ENCODE data around the gene FNDC3B.

The FNDC3B gene

DNA sequence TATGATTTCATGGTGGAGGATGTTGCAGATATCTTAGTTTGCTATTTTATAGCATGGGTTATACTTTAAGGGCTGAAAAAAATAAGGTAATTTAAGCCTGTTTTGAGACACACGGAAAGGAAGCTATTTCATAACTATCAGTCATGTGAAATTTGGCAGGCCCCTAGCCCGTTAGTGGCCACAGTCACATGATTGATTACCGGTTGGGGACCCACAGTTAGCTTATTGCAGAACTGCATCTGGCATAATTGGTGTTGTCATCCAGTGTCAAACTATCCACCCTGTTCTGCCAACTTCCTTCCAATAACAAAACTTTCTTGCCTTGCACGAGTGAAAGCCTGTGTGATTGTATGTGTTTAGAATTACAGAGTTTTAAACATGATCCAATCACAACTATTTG, 35.2 kb downstream of the FNDC3B start:
- peak overlapping the region; percentile 23 for H3K4me3 ChIP-seq (ENCODE audit: low read depth, low read length)
- TF ChIP-seq, protein P1, sequence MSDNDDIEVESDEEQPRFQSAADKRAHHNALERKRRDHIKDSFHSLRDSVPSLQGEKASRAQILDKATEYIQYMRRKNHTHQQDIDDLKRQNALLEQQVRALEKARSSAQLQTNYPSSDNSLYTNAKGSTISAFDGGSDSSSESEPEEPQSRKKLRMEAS (IDR thresholded peaks at IDR 0.05; ENCODE audit: low read depth, low read length) = peak; percentile 87
- TF ChIP-seq MYC (IDR thresholded peaks at IDR 0.05; ENCODE audit: low read depth, low read length) = peak; percentile 86
- TF ChIP-seq, protein P2, sequence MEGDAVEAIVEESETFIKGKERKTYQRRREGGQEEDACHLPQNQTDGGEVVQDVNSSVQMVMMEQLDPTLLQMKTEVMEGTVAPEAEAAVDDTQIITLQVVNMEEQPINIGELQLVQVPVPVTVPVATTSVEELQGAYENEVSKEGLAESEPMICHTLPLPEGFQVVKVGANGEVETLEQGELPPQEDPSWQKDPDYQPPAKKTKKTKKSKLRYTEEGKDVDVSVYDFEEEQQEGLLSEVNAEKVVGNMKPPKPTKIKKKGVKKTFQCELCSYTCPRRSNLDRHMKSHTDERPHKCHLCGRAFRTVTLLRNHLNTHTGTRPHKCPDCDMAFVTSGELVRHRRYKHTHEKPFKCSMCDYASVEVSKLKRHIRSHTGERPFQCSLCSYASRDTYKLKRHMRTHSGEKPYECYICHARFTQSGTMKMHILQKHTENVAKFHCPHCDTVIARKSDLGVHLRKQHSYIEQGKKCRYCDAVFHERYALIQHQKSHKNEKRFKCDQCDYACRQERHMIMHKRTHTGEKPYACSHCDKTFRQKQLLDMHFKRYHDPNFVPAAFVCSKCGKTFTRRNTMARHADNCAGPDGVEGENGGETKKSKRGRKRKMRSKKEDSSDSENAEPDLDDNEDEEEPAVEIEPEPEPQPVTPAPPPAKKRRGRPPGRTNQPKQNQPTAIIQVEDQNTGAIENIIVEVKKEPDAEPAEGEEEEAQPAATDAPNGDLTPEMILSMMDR (IDR thresholded peaks at IDR 0.05; ENCODE audit: low read depth, low read length) = no peak
- peak; percentile 92 for DNase-seq (ENCODE audit: low read depth)

DNA sequence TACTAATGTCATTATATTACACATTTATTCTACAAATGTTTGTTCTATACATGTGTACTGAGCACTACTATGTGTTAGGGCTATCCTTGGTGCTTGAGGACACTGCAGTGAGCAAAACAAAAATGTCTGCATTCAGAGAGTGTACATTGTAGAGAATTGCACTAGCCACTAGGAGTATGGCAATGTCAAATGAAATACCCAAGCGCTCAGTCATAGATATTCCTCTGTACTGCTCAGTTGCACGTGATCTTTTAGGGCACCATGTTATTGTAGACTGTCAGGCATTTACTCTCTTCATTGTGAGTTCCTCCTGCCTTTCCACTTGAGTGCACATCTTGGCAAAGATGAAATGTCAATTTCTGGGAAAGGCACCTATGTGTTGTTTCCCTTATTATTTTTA, 36.8 kb downstream of the FNDC3B start:
- DNase-seq (ENCODE audit: low read depth) = no peak
- TF ChIP-seq, protein P2 (IDR thresholded peaks at IDR 0.05; ENCODE audit: low read depth, low read length) = no peak
- TF ChIP-seq, protein P1 (IDR thresholded peaks at IDR 0.05; ENCODE audit: low read depth, low read length) = no peak
- no peak for TF ChIP-seq POLR2A (IDR thresholded peaks at IDR 0.05; ENCODE audit: extremely low read depth, insufficient read length)
- TF ChIP-seq MYC (IDR thresholded peaks at IDR 0.05; ENCODE audit: low read depth, low read length) = no peak
- H3K4me3 ChIP-seq (ENCODE audit: low read depth, low read length) = no peak overlapping the region

DNA sequence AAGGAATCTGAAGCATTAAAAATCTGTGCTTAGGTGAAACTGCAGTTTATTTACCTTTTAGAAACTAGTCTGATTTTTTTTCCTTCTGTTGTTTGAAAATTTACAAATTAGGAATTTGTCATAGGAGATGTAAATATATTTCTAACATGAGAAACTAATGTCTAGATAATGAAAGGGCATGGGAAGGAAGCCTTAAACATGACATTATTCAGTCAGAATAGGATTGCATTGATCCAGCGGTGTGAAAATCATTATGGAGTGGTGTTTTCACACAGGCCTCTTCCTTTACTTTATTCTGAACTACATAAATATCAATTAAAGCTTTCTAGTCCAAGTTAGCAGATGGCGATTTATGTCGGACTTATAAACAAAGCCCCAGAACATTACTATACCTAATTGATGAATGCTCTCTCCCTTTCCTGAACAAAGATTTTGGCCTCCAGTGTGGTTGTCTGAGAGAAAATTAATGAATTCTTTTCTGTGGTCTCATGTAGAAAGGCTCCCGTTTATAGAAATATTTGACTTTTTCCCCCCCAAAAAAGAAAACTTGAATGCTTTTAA, 37.9 kb downstream of the FNDC3B start:
- TF ChIP-seq POLR2A (IDR thresholded peaks at IDR 0.05; ENCODE audit: extremely low read depth, insufficient read length) (no peak), MYC (IDR thresholded peaks at IDR 0.05; ENCODE audit: low read depth, low read length) (no peak)
- TF ChIP-seq, protein P1 (IDR thresholded peaks at IDR 0.05; ENCODE audit: low read depth, low read length) = no peak
- TF ChIP-seq, protein P2 (IDR thresholded peaks at IDR 0.05; ENCODE audit: low read depth, low read length) = no peak
- H3K4me3 ChIP-seq (ENCODE audit: low read depth, low read length) = no peak overlapping the region
- DNase-seq (ENCODE audit: low read depth) = no peak

DNA sequence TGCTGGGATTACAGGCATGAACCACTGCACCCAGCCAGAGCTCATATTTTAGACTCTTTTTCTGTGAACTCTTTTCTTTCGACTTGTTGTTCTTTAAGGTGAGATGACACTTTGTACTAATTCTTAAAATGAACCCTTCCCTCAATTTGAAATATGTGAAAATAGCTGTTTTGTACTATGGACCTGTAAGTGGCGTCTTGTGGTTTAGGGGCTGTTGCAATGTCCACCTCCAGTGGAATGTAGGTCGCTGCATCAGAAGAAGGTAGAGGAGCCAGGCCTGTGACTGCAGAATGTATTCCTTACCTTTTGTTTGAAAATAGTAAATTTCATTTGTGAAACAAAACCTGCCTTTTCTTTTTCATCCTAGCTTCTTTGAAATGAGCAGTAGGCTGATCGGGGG, 38.9 kb downstream of the FNDC3B start:
- no peak for DNase-seq (ENCODE audit: low read depth)
- no peak overlapping the region for H3K4me3 ChIP-seq (ENCODE audit: low read depth, low read length)
- TF ChIP-seq POLR2A (IDR thresholded peaks at IDR 0.05; ENCODE audit: extremely low read depth, insufficient read length) = no peak

DNA sequence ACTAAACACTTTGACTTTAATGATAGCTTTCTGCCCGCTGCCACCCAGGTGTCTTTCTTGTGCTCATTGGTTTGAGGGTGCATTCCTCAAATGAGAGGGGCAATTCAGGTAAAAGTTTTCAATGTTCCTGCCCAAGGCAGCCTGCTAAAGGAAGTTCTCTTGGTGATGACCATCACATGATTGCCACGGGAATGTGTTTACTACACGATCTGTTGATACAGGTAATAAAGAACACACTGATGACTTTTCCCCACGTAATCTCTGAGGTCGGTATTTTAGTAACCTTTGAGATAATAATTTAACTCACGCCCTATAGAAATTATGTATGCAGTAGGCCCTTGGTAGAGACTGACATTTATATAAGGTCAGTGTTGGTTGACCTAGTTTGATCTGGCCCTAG, 39.3 kb downstream of the FNDC3B start:
- TF ChIP-seq POLR2A (IDR thresholded peaks at IDR 0.05; ENCODE audit: extremely low read depth, insufficient read length) (no peak), MYC (IDR thresholded peaks at IDR 0.05; ENCODE audit: low read depth, low read length) (no peak)
- TF ChIP-seq, protein P1 (IDR thresholded peaks at IDR 0.05; ENCODE audit: low read depth, low read length) = no peak
- TF ChIP-seq, protein P2 (IDR thresholded peaks at IDR 0.05; ENCODE audit: low read depth, low read length) = no peak
- H3K4me3 ChIP-seq (ENCODE audit: low read depth, low read length) = no peak overlapping the region
- no peak for DNase-seq (ENCODE audit: low read depth)

DNA sequence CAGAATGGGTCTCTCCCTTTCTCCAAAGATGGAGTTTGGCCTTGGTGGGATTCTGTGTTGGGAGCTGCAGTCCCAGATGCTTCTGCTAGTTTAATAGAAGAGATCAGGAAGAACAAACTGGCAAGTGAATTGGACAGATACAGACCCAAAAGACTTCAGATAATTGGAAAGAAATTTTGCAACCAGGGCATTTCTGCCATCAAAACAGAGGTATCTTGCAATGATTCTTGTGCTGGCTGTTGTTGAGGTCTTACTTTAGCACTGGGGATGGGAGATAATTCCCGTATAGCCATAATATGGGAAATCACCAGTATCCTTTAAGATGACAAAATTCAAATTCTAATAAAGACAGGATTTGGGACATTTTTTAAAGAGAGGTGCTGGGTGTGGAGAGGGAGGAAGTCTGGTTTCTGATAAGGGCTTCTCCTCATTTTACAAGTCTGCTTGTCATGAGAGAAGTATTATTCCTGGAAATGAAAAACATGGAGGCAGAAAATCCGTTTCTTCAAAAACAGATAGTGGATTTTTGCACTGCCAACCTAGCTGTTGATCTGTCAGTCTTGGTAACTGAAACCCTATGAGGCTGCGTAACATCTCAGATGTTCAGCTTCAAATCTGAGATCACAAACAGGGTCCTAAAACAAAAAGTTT, 40.1 kb downstream of the FNDC3B start:
- no peak for DNase-seq (ENCODE audit: low read depth)
- no peak overlapping the region for H3K4me3 ChIP-seq (ENCODE audit: low read depth, low read length)
- TF ChIP-seq, protein P1 (IDR thresholded peaks at IDR 0.05; ENCODE audit: low read depth, low read length) = no peak
- TF ChIP-seq MYC (IDR thresholded peaks at IDR 0.05; ENCODE audit: low read depth, low read length) (no peak), POLR2A (IDR thresholded peaks at IDR 0.05; ENCODE audit: extremely low read depth, insufficient read length) (no peak)
- TF ChIP-seq, protein P2 (IDR thresholded peaks at IDR 0.05; ENCODE audit: low read depth, low read length) = no peak
